Activated CD8-positive, alpha-beta memory T cell treated with anti-CD3 and anti-CD28 coated beads, Interleukin-2, amount 50 U/mL, for 1 hour (primary cell): ENCODE results near the gene STEAP2.
A peak's percentile ranks its signal among the peaks of the same experiment; 100 is the strongest.
"Not testable (repeated sequence)": the region's sequence is repeated elsewhere in the genome, so short reads cannot be mapped to it uniquely, and the experiment has no call there.

Source experiments
- DNase-seq: peaks from one replicate; pipeline ENCODE4 v3.0.0-alpha.2; 2020; ENCODE audit errors: extremely low read depth

Gene STEAP2

DNA sequence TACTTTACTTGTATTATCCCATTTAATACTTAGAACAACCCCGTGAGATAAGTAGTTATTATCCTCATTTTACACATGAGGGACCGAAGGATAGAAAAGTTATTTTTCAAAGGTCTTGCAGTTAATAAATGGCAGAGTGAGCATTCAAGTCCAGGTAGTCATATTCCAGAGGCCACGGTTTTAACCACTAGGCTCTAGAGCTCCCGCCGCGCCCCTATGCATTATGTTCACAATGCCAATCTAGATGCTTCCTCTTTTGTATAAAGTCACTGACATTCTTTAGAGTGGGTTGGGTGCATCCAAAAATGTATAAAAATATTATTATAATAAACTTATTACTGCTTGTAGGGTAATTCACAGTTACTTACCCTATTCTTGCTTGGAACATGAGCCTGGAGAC, 22.0 kb downstream of the STEAP2 start:
- no peak for DNase-seq

DNA sequence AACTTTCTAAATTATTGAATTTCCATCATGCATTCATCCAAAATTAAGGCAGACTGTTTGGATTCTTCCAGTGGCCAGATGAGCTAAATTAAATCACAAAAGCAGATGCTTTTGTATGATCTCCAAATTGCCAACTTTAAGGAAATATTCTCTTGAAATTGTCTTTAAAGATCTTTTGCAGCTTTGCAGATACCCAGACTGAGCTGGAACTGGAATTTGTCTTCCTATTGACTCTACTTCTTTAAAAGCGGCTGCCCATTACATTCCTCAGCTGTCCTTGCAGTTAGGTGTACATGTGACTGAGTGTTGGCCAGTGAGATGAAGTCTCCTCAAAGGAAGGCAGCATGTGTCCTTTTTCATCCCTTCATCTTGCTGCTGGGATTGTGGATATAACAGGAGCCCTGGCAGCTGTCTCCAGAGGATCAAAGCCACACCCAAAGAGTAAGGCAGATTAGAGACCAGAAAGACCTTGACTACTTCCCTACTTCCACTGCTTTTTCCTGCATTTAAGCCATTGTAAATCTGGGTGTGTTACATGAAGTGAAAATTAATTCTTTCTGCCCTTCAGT, 25.3 kb downstream of the STEAP2 start:
- DNase-seq, result no peak

GRCh38 chr7:90238022-90238421, 26.5 kb downstream of the STEAP2 start:
- DNase-seq, result no peak

GRCh38 chr7:90238583-90238982, 27.0 kb downstream of the STEAP2 start:
- no peak for DNase-seq

DNA sequence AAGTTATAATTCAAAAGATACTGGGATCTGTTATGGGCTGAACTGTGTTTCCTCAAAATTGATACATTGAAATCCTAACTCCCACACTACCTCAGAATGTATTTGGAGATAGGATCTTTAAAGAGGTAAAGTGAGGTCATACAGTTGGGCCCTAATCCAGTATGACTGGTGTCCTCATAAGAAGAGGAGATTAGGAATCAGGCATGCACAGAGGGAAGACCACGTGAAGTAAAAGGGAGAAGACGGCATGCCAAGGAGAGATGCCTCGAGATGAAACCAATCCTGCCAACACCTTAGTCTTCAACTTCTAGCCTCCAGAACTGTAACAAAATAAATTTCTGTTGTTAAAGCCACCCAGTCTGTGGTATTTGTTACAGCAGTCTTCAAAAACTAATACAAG, 27.5 kb downstream of the STEAP2 start:
- DNase-seq, result no peak

DNA sequence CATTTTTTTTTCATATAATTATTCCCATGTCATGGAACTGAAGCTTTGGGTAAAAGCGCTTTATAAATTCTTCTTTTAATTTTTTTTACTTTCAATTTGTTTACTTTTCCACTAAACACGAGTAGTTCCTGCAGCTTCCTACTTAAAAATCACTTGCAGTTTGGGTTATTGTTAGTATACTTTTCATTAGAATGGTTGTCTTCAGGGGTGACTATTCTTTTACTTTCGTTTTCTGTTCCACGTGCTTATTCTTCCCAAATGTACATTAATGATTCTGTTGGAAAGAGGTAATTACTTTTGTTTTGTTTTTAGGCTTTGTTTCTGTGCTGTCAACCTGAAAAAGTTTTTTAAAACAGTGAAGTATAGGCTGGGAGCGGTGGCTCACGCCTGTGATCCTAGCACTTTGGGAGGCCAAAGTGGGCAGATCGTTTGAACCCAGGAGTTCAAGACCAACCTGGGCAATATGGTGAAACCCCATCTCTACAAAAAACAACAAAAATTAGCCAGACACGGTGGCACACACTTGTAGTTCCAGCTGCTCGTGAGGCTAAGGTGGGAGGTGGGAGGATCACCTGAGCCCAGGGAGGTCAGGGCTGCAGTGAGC, 28.2 kb downstream of the STEAP2 start:
- DNase-seq, result no peak

- DNase-seq, result no peak
Observed at GRCh38 chr7:90242369-90243168, 31.0 kb downstream of the STEAP2 start.

DNA sequence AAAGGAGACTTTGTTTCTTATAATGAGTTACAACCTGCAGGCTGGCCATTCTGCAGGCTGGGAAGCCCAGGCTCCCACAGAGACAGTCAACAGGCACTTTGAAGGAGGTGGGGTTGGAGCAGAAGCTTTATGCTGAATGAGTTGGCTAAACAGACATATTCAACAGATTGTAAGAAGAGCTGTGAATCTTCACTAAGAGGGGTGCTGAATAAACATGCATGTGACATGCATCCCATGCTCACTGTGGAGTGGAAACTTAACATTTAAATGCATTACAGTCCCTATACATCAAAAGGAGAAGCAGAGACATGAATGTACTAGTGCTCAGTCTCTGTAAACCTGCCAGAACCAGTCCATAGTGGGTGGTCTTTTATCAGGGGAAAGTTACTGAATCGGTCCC, 32.0 kb downstream of the STEAP2 start:
- no peak for DNase-seq

DNA sequence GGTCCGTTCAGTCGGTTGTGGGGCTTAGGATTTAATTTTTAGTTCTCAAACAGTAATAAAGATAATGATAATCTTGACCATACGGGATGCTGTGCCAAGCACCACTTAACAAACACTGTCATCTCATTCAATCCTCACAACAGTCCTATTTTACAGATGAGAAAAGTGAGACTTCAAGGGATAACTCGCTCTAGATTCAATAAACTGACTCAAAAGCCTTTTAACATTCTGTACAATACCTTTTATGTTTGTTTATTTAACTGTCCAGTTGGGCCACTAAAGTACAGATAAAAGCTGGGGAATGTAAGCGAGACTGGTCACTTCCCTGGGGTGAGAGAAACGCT, 33.0 kb downstream of the STEAP2 start:
- no peak for DNase-seq

DNA sequence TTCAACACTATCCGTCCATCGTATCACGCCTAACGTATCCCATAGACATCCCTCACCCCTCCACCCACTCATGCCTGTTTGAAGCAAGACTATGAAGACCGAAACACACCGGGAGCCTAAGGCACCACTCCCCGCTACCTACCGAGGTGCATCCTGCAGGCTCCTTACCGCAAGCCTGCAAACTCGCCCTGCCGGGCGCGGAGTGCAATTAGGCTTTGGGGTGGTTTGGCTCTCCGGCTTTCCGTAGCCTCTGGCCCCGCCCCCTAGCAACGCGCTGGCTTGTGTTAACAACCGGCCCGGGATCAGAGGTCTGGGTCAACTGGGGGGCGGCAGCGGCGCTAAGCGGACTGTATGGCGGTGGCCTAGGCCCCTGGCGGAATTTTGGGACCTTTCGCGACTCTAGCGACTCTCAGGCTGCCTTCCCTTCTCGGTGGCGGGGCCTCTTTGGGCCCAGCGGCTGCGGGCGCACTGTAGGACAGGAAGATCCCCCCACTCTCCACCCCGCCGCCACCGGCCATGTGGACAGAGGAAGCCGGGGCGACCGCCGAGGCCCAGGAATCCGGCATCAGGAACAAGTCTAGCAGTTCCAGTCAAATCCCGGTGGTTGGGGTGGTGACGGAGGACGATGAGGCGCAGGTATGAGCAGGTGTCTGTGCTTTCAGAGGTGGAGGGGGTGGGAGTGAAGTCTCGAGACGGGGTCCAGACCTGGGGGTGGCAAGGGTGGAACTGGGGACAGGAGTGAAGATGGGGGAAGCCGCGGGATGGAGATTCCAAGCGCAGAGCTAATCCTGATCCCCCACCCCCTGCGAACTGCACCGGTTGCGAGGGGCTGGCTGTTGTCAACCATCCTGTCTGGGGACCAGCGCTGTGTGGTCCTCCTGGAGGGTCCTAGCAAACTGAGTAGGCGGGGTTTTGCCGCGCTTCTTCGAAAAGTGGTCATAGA, 33.6 kb downstream of the STEAP2 start, which contains the start of gene CFAP69:
Gene CFAP69, plus strand, starts transcription at position 266 of the 943 bp plus-strand sequence. Its CDS starts 251 bp downstream, at position 517.
- peak; percentile 62 for DNase-seq

- DNase-seq, result no peak
Observed at GRCh38 chr7:90246171-90246570, 34.6 kb downstream of the STEAP2 start.

DNA sequence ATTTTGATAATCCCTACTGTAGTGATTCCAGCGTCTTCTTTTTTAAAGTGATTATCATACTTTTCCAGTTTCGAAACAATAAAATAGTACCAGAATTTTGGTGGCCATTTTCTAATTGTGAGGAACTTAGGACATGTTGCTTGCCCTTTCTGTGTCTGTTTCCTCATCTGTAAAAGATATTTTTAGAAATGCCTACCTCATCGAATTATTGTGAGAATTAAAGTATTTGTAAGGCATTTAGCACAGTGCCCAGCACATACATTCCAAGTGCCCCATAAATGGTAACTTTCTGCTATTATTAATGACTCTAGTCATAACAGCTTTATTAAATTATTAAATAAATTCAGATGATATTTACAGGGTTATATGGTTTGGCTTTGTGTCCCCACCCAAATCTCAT, 37.2 kb downstream of the STEAP2 start:
- no peak for DNase-seq

- DNase-seq, result no peak
Observed at GRCh38 chr7:90250601-90251303, 39.2 kb downstream of the STEAP2 start.

GRCh38 chr7:90251304-90251635, 39.7 kb downstream of the STEAP2 start:
- DNase-seq, result no peak

DNA sequence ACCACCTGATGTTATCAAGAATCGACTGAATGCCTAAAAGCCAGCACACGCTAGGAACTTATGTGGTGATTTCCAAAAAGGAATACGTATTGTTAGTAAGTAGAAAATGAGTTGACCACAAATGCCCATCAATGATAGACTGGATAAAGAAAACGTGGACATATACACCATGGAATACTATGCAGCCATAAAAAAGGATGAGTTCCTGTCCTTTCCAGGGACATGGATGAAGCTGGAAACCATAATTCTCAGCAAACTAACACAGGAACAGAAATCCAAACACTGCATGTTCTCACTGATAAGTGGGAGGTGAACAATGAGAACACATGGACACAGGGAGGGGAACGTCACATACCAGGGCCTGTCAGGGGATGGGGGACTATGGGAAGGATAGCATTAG, 44.5 kb downstream of the STEAP2 start:
- not testable (repeated sequence) for DNase-seq

DNA sequence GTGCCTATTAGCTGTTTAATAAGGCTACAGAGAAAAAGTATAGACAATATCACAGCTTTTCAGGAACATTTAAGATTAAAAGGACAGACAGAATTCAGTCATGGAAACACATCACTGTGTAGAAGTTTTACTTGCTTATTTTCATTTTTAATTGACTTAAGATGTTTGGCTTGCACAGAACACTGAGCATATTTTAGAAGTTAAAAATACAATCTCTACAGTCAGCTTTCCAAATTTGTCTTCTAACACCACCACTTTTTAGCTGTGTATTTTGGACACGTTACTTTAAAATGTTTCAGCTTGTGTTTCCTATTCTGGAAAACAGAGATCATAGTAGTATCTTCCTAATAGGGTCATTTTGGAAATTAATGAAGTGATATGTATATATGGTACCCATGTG, 45.2 kb downstream of the STEAP2 start:
- no peak for DNase-seq

- no peak for DNase-seq
Observed at GRCh38 chr7:90261441-90261840, 49.9 kb downstream of the STEAP2 start.

DNA sequence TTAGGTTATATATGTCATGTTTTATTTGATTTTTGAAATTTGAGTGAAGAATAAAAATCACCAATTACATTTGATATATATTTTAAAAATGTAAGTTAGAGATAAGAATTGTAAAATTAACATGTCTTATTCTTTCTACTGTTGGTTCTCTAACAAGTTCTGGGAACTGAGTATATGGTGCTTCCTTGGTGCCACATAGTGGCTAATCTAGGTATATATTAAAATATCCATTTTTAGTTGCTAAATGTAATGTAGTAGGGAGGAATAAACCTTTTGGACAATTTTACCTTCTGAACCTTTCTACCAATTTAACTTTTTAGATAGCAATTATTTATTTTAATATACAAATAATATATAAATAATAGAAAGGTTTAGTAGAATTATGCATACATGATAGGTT, 50.9 kb downstream of the STEAP2 start:
- DNase-seq, result no peak

DNA sequence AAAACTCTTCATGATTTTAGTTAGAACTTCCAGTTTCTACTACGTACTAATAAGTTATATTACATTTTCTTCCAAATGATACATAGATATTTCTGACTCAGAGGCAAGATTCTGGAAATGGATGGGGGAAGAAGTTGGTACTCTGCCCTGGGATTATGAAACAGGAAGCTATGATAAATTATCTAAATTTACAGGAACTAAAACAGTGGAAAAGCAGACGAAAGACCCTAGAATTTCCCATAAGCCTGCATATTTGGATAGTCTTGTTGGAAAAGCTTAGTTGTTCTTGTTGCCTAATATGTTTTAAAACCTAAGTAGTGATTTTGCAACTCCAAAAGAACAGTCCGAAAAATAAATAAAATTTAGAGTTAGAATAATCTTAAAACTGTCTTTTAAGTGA, 55.3 kb downstream of the STEAP2 start:
- DNase-seq, result no peak

- DNase-seq, result no peak
Observed at GRCh38 chr7:90267263-90267858, 55.8 kb downstream of the STEAP2 start.

GRCh38 chr7:90269163-90269562, 57.6 kb downstream of the STEAP2 start:
- no peak for DNase-seq
